ENCODE results near the gene ARHGDIG. TPM values are rescaled to one million over a fixed set of nuclear protein-coding genes. Genes with fewer than 3 reads are reported as not detected.

ARHGDIG gene
- total RNA-seq, 1 donor from 2014 or later, result 13.8 TPM

GRCh38 chr16:284204-285120 is 4.1 kb downstream of the ARHGDIG start:
- H3K27ac Mint-ChIP-seq (ENCODE audit: unreplicated experiment), result no peak overlapping the region
- no peak overlapping the region for H3K4me3 Mint-ChIP-seq (ENCODE audit: unreplicated experiment)
- peaks cover 3% of the 10 kb centered on the region for H3K27me3 Mint-ChIP-seq (ENCODE audit: unreplicated experiment)
- DNase-seq, result no peak
- no peaks in the 10 kb centered on the region for H3K4me1 Mint-ChIP-seq (ENCODE audit: low read depth, unreplicated experiment)
- TF ChIP-seq, protein P1, sequence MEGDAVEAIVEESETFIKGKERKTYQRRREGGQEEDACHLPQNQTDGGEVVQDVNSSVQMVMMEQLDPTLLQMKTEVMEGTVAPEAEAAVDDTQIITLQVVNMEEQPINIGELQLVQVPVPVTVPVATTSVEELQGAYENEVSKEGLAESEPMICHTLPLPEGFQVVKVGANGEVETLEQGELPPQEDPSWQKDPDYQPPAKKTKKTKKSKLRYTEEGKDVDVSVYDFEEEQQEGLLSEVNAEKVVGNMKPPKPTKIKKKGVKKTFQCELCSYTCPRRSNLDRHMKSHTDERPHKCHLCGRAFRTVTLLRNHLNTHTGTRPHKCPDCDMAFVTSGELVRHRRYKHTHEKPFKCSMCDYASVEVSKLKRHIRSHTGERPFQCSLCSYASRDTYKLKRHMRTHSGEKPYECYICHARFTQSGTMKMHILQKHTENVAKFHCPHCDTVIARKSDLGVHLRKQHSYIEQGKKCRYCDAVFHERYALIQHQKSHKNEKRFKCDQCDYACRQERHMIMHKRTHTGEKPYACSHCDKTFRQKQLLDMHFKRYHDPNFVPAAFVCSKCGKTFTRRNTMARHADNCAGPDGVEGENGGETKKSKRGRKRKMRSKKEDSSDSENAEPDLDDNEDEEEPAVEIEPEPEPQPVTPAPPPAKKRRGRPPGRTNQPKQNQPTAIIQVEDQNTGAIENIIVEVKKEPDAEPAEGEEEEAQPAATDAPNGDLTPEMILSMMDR (IDR thresholded peaks at IDR 0.05; ENCODE audit: partially characterized antibody, unreplicated experiment), result no peak
- H3K36me3 Mint-ChIP-seq (ENCODE audit: unreplicated experiment), result no peaks in the 10 kb centered on the region
- peaks cover 1% of the 10 kb centered on the region for H3K9me3 Mint-ChIP-seq (ENCODE audit: unreplicated experiment)

GRCh38 chr16:285146-286055 is 5.0 kb downstream of the ARHGDIG start:
- TF ChIP-seq, protein P1 (IDR thresholded peaks at IDR 0.05; ENCODE audit: partially characterized antibody, unreplicated experiment), result no peak
- DNase-seq, result no peak
- Mint-ChIP-seq H3K27ac (ENCODE audit: unreplicated experiment) (no peak overlapping the region), H3K27me3 (ENCODE audit: unreplicated experiment) (peaks cover 3% of the 10 kb centered on the region), H3K4me3 (ENCODE audit: unreplicated experiment) (no peak overlapping the region), H3K9me3 (ENCODE audit: unreplicated experiment) (peaks cover 1% of the 10 kb centered on the region), H3K36me3 (ENCODE audit: unreplicated experiment) (no peaks in the 10 kb centered on the region), H3K4me1 (ENCODE audit: low read depth, unreplicated experiment) (no peaks in the 10 kb centered on the region)

- Mint-ChIP-seq H3K27ac (ENCODE audit: unreplicated experiment) (no peak overlapping the region), H3K9me3 (ENCODE audit: unreplicated experiment) (peaks cover 1% of the 10 kb centered on the region), H3K36me3 (ENCODE audit: unreplicated experiment) (no peaks in the 10 kb centered on the region), H3K27me3 (ENCODE audit: unreplicated experiment) (peaks cover 8% of the 10 kb centered on the region), H3K4me1 (ENCODE audit: low read depth, unreplicated experiment) (no peaks in the 10 kb centered on the region), H3K4me3 (ENCODE audit: unreplicated experiment) (no peak overlapping the region)
- no peak for DNase-seq
- TF ChIP-seq, protein P1 (IDR thresholded peaks at IDR 0.05; ENCODE audit: partially characterized antibody, unreplicated experiment), result no peak
Measured at GRCh38 chr16:286491-287297, 6.3 kb downstream of the ARHGDIG start.

DNA sequence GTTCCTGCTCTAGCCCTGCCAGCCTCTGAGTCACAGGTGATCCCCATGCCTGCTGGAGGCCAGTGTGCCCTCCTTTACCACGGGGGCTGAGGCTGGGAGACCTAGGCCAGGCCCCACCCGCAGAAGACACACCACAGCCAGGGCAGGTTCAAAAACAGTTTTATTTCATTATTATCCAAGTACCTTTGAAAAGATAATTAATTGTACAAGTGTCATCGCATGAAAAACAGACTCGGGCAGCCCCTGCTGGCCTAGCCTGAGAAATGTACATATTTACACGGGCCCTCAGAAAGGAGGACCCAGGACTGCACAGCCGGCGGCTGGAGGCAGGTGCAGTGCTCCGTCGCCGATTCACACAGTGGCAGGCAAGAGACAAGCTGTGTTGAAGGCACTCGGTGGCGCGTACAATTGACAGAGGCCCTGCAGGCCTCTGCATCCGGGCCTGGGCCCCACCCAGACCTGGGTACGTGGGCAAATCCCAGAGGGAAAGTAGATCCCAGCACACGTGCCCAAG is 7.0 kb downstream of the ARHGDIG start:
- H3K4me1 Mint-ChIP-seq (ENCODE audit: low read depth, unreplicated experiment), result no peaks in the 10 kb centered on the region

More for the DNA sequence above, 7.0 kb downstream of the ARHGDIG start:
- DNase-seq, result no peak
- H3K27me3 Mint-ChIP-seq (ENCODE audit: unreplicated experiment), result peaks cover 8% of the 10 kb centered on the region
- H3K27ac Mint-ChIP-seq (ENCODE audit: unreplicated experiment), result no peak overlapping the region
- peaks cover 1% of the 10 kb centered on the region for H3K9me3 Mint-ChIP-seq (ENCODE audit: unreplicated experiment)
- TF ChIP-seq, protein P1 (IDR thresholded peaks at IDR 0.05; ENCODE audit: partially characterized antibody, unreplicated experiment), result no peak
- no peaks in the 10 kb centered on the region for H3K36me3 Mint-ChIP-seq (ENCODE audit: unreplicated experiment)
- no peak overlapping the region for H3K4me3 Mint-ChIP-seq (ENCODE audit: unreplicated experiment)
